GM19328 (cell line): Measurements from ENCODE around the gene CMTR1.
A peak's percentile ranks its signal among the peaks of the same experiment; 100 is the strongest.
"Not testable (repeated sequence)": the region's sequence is repeated elsewhere in the genome, so short reads cannot be mapped to it uniquely, and the experiment has no call there.

Experiments
- ATAC-seq: cut with Tn5 transposase; IDR thresholded peaks from one replicate; pipeline ENCODE4 v1.9.1; 2021; ENCODE audit warnings: mild to moderate bottlenecking, moderate library complexity; ENCODE audit not compliant: unreplicated experiment

The CMTR1 gene

GRCh38 chr6:37491171-37491829, 58.3 kb downstream of the CMTR1 start:
- ATAC-seq: no peak

GRCh38 chr6:37491830-37492208, 58.8 kb downstream of the CMTR1 start:
- no peak for ATAC-seq

- ATAC-seq: no peak
Measured at GRCh38 chr6:37492236-37492972, 59.4 kb downstream of the CMTR1 start.

GRCh38 chr6:37492991-37493660, 60.1 kb downstream of the CMTR1 start:
- no peak for ATAC-seq

- no peak for ATAC-seq
Measured at GRCh38 chr6:37493661-37493995, 60.6 kb downstream of the CMTR1 start.

- ATAC-seq: no peak
Measured at GRCh38 chr6:37495244-37495934, 62.4 kb downstream of the CMTR1 start.

- ATAC-seq: no peak
Measured at GRCh38 chr6:37496951-37497885, 64.2 kb downstream of the CMTR1 start.

GRCh38 chr6:37499433-37500293, 66.6 kb downstream of the CMTR1 start, which contains the start of gene CCDC167:
CCDC167 (minus strand) TSS chr6:37499893; CDS start chr6:37499863, 30 bp downstream.
- peak; percentile 80 for ATAC-seq

GRCh38 chr6:37500294-37500608, 67.2 kb downstream of the CMTR1 start:
- no peak for ATAC-seq

- not testable (repeated sequence) for ATAC-seq
Measured at GRCh38 chr6:37500904-37501303, 67.9 kb downstream of the CMTR1 start.

GRCh38 chr6:37501632-37502491, 68.8 kb downstream of the CMTR1 start:
- no peak for ATAC-seq

- no peak for ATAC-seq
Measured at GRCh38 chr6:37502703-37503291, 69.8 kb downstream of the CMTR1 start.

- ATAC-seq: no peak
Measured at GRCh38 chr6:37503309-37503965, 70.4 kb downstream of the CMTR1 start.

- ATAC-seq: no peak
Measured at GRCh38 chr6:37504024-37504423, 71.0 kb downstream of the CMTR1 start.

- no peak for ATAC-seq
Measured at GRCh38 chr6:37506479-37506878, 73.5 kb downstream of the CMTR1 start.

GRCh38 chr6:37507077-37507476, 74.1 kb downstream of the CMTR1 start:
- ATAC-seq: no peak

- ATAC-seq: no peak
Measured at GRCh38 chr6:37507690-37508421, 74.8 kb downstream of the CMTR1 start.
